ENCODE results near the gene ELOF1. TPM values are rescaled to one million over a fixed set of nuclear protein-coding genes. Genes with fewer than 3 reads are reported as not detected.

The ELOF1 gene
- total and polyA plus RNA-seq, 2 of the 13 experiments (the other 11 are each of a cell fraction or from before 2014, with no cell fraction given): 14.5 to 43.2 TPM

DNA sequence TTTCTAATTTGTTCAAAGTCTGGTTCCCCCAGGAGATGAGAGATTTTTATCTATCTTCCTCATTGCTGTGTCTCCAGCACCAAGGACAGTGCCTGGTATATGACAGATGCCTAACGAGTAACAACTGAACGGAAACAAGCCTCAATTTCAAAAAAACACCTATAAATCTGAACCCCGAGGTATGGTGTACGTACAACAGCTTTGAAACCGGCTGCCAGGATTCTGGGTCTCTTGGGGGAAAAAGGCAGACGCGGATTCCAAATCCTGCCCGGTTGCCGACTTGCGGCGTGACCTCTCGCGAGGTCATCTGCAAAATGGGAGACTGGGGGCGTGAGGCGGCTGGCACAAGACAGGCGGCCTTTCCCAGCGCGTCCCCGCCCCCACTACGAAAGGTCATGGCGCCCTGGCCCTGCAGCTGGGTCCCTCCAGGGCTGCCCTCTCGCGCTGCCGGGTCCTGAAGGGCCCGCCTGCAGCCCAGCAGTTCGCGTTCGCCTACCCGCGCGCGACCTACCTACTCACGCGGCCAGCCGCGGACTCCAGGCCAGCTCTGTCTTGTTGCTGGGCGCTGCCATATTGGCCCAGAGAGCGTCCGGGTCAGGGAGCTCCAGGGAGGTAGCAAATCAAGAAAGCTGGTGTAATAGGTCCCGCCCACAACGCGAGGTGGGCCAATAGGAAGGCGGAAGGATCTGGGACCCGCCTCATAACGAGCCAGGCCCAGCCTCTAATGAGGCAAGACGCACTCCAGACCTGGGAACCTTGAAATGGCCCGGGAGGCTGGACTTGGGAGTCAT, 30.3 kb downstream of the ELOF1 start, which contains the start of gene ECSIT (continued):
- TF ChIP-seq, protein P1, sequence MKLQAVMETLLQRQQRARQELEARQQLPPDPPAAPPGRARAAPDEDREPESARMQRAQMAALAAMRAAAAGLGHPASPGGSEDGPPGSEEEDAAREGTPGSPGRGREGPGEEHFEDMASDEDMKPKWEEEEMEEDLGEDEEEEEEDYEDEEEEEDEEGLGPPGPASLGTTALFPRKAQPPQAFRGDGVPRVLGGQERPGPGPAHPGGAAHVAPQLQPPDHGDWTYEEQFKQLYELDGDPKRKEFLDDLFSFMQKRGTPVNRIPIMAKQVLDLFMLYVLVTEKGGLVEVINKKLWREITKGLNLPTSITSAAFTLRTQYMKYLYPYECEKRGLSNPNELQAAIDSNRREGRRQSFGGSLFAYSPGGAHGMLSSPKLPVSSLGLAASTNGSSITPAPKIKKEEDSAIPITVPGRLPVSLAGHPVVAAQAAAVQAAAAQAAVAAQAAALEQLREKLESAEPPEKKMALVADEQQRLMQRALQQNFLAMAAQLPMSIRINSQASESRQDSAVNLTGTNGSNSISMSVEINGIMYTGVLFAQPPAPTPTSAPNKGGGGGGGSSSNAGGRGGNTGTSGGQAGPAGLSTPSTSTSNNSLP (IDR thresholded peaks at IDR 0.05; ENCODE audit: low read depth, low read length): peak; percentile 34; the same call in 1 of the 2 replicates
- peak; percentile 33; the same call in 1 of the 2 replicates for TF ChIP-seq ZNF563 (CRISPR knock-in tag; IDR thresholded peaks at IDR 0.05)
- no peak for TF ChIP-seq ZNF337 (CRISPR knock-in tag; IDR thresholded peaks at IDR 0.05; ENCODE audit: borderline replicate concordance, low read depth)
- 0 out of 2 replicates have a peak, but pooled peaks have one; percentile 67 for TF ChIP-seq NFATC3 (CRISPR knock-in tag; IDR thresholded peaks at IDR 0.05)
- peak; percentile 69; the same call in 1 of the 2 replicates for TF ChIP-seq ZNF558 (CRISPR knock-in tag; IDR thresholded peaks at IDR 0.05; ENCODE audit: borderline replicate concordance)
- TF ChIP-seq ATF7-NPFF (CRISPR knock-in tag; IDR thresholded peaks at IDR 0.05; ENCODE audit: low read depth): no peak; the same call in 1 of the 2 replicates
- TF ChIP-seq RBAK (CRISPR knock-in tag; IDR thresholded peaks at IDR 0.05): no peak
- no peak for TF ChIP-seq MBNL3 (CRISPR knock-in tag; conservative IDR thresholded peaks at IDR 0.05)
- TF ChIP-seq HIVEP1 (CRISPR knock-in tag; IDR thresholded peaks at IDR 0.05): peak; percentile 24; the same call in 1 of the 2 replicates
- TF ChIP-seq CCAR2 (optimal IDR thresholded peaks at IDR 0.05; ENCODE audit: low read depth, low read length): no peak
- peak; percentile 67; the same call in 1 of the 2 replicates for TF ChIP-seq MEF2D (CRISPR knock-in tag; IDR thresholded peaks at IDR 0.05)
- TF ChIP-seq, protein P2, sequence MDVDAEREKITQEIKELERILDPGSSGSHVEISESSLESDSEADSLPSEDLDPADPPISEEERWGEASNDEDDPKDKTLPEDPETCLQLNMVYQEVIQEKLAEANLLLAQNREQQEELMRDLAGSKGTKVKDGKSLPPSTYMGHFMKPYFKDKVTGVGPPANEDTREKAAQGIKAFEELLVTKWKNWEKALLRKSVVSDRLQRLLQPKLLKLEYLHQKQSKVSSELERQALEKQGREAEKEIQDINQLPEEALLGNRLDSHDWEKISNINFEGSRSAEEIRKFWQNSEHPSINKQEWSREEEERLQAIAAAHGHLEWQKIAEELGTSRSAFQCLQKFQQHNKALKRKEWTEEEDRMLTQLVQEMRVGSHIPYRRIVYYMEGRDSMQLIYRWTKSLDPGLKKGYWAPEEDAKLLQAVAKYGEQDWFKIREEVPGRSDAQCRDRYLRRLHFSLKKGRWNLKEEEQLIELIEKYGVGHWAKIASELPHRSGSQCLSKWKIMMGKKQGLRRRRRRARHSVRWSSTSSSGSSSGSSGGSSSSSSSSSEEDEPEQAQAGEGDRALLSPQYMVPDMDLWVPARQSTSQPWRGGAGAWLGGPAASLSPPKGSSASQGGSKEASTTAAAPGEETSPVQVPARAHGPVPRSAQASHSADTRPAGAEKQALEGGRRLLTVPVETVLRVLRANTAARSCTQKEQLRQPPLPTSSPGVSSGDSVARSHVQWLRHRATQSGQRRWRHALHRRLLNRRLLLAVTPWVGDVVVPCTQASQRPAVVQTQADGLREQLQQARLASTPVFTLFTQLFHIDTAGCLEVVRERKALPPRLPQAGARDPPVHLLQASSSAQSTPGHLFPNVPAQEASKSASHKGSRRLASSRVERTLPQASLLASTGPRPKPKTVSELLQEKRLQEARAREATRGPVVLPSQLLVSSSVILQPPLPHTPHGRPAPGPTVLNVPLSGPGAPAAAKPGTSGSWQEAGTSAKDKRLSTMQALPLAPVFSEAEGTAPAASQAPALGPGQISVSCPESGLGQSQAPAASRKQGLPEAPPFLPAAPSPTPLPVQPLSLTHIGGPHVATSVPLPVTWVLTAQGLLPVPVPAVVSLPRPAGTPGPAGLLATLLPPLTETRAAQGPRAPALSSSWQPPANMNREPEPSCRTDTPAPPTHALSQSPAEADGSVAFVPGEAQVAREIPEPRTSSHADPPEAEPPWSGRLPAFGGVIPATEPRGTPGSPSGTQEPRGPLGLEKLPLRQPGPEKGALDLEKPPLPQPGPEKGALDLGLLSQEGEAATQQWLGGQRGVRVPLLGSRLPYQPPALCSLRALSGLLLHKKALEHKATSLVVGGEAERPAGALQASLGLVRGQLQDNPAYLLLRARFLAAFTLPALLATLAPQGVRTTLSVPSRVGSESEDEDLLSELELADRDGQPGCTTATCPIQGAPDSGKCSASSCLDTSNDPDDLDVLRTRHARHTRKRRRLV (CRISPR knock-in tag; IDR thresholded peaks at IDR 0.05): 0 out of 2 replicates have a peak, but pooled peaks have one; percentile 43
- no peak for TF ChIP-seq ZBTB7B (CRISPR knock-in tag; IDR thresholded peaks at IDR 0.05)
- TF ChIP-seq ZNF30 (CRISPR knock-in tag; IDR thresholded peaks at IDR 0.05): no peak
- TF ChIP-seq, protein P3, sequence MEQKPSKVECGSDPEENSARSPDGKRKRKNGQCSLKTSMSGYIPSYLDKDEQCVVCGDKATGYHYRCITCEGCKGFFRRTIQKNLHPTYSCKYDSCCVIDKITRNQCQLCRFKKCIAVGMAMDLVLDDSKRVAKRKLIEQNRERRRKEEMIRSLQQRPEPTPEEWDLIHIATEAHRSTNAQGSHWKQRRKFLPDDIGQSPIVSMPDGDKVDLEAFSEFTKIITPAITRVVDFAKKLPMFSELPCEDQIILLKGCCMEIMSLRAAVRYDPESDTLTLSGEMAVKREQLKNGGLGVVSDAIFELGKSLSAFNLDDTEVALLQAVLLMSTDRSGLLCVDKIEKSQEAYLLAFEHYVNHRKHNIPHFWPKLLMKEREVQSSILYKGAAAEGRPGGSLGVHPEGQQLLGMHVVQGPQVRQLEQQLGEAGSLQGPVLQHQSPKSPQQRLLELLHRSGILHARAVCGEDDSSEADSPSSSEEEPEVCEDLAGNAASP (CRISPR knock-in tag; IDR thresholded peaks at IDR 0.05; ENCODE audit: borderline replicate concordance): peak; percentile 68; the same call in 1 of the 2 replicates
- no peak for TF ChIP-seq ZNF160 (CRISPR knock-in tag; IDR thresholded peaks at IDR 0.05)
- TF ChIP-seq, protein P4, sequence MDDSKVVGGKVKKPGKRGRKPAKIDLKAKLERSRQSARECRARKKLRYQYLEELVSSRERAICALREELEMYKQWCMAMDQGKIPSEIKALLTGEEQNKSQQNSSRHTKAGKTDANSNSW (CRISPR knock-in tag; IDR thresholded peaks at IDR 0.05; ENCODE audit: borderline replicate concordance): no peak
- no peak for TF ChIP-seq FOSL2 (CRISPR knock-in tag; IDR thresholded peaks at IDR 0.05)
- TF ChIP-seq ZNF550 (CRISPR knock-in tag; IDR thresholded peaks at IDR 0.05; ENCODE audit: borderline replicate concordance): no peak
- TF ChIP-seq KLF15 (CRISPR knock-in tag; IDR thresholded peaks at IDR 0.05; ENCODE audit: borderline replicate concordance): no peak
- TF ChIP-seq ZNF720 (CRISPR knock-in tag; IDR thresholded peaks at IDR 0.05): no peak
